ENCODE measurements around the gene SPATS1.

SPATS1 gene

GRCh38 chr6:44387346-44388134 is 45.1 kb downstream of the SPATS1 start, which contains the start of gene CDC5L:
TSS of gene CDC5L (plus strand) at chr6:44387706. CDS start at chr6:44387824, 118 bp downstream.
- Histone ChIP-seq H3K9me3 (ENCODE audit: insufficient read depth, low read length, severe bottlenecking) (no peaks in the 10 kb centered on the region), H2AFZ (ENCODE audit: low read depth, low read length) (peak within 1 kb of the TSS; percentile 88), H3K4me3 (ENCODE audit: low read depth in 1 of 2, low read length in 2 of 2) (peak within 1 kb of the TSS; percentile 47 to 63), H3K27me3 (ENCODE audit: insufficient read depth, low read length, poor library complexity) (no peaks in the 10 kb centered on the region), H4K20me1 (ENCODE audit: insufficient read depth, low read length) (peaks cover 31% of the 10 kb centered on the region), H3K79me2 (ENCODE audit: insufficient read depth, low read length) (peaks cover 46% of the 10 kb centered on the region), H3K4me2 (ENCODE audit: insufficient read depth, low read length) (peak within 1 kb of the TSS; percentile 83), H3K4me1 (ENCODE audit: insufficient read depth, low read length) (peaks cover 32% of the 10 kb centered on the region), H3K27ac (ENCODE audit: low read length) (peak within 1 kb of the TSS; percentile 99), H3K36me3 (ENCODE audit: insufficient read depth, low read length) (peaks cover 34% of the 10 kb centered on the region), H3K9ac (ENCODE audit: low read depth, low read length) (peak within 1 kb of the TSS; percentile 92)
- peak; percentile 92 for ATAC-seq (ENCODE audit: insufficient read depth, low read depth)
- DNase-seq: peak; percentile 98
- TF ChIP-seq EZH2 (IDR thresholded peaks at IDR 0.05; ENCODE audit: borderline replicate concordance, low read depth, low read length, severe bottlenecking): no peak
- TF ChIP-seq CTCF (IDR thresholded peaks at IDR 0.05; ENCODE audit: borderline replicate concordance, extremely low read depth, low read length, poor library complexity, severe bottlenecking): no peak

GRCh38 chr6:44388135-44388487 is 45.7 kb downstream of the SPATS1 start:
- peak overlapping the region; percentile 47 to 63 for H3K4me3 ChIP-seq (ENCODE audit: low read depth in 1 of 2, low read length in 2 of 2)
- DNase-seq: no peak
- no peak for TF ChIP-seq CTCF (IDR thresholded peaks at IDR 0.05; ENCODE audit: borderline replicate concordance, extremely low read depth, low read length, poor library complexity, severe bottlenecking)
- TF ChIP-seq EZH2 (IDR thresholded peaks at IDR 0.05; ENCODE audit: borderline replicate concordance, low read depth, low read length, severe bottlenecking): no peak
- peaks cover 38% of the 10 kb centered on the region for H3K36me3 ChIP-seq (ENCODE audit: insufficient read depth, low read length)
- H3K4me2 ChIP-seq (ENCODE audit: insufficient read depth, low read length): peak overlapping the region; percentile 83
- no peaks in the 10 kb centered on the region for H3K9me3 ChIP-seq (ENCODE audit: insufficient read depth, low read length, severe bottlenecking)
- H3K27me3 ChIP-seq (ENCODE audit: insufficient read depth, low read length, poor library complexity): no peaks in the 10 kb centered on the region
- peak overlapping the region; percentile 88 for H2AFZ ChIP-seq (ENCODE audit: low read depth, low read length)
- peak overlapping the region; percentile 99 for H3K27ac ChIP-seq (ENCODE audit: low read length)
- H4K20me1 ChIP-seq (ENCODE audit: insufficient read depth, low read length): peaks cover 31% of the 10 kb centered on the region
- peaks cover 32% of the 10 kb centered on the region for H3K4me1 ChIP-seq (ENCODE audit: insufficient read depth, low read length)
- peak; percentile 1; the same call in 2 of the 3 replicates for ATAC-seq (ENCODE audit: insufficient read depth, low read depth)
- H3K79me2 ChIP-seq (ENCODE audit: insufficient read depth, low read length): peaks cover 49% of the 10 kb centered on the region
- H3K9ac ChIP-seq (ENCODE audit: low read depth, low read length): peak overlapping the region; percentile 92

DNA sequence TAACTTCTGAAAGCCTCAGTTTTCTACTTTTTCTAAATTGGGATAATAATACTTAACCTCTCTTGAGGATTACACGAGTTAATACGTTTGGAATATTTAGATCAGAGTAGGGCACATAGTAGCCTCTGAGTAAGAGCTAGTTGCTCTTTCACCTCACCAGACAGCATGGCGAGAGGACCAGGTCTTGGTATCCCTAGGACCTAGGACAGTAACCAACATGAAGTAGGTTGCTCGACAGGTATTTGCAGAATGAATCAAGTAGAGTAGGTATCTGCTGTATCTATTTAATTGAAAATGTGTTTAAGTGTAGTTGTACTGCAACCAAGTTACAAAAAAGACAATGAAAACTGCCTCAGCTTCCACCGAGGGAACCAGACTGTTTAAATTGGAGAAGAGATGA is 46.4 kb downstream of the SPATS1 start:
- peaks cover 57% of the 10 kb centered on the region for H3K79me2 ChIP-seq (ENCODE audit: insufficient read depth, low read length)
- peak overlapping the region; percentile 83 for H3K4me2 ChIP-seq (ENCODE audit: insufficient read depth, low read length)
- H3K9me3 ChIP-seq (ENCODE audit: insufficient read depth, low read length, severe bottlenecking): no peaks in the 10 kb centered on the region
- peaks cover 35% of the 10 kb centered on the region for H4K20me1 ChIP-seq (ENCODE audit: insufficient read depth, low read length)
- peaks cover 46% of the 10 kb centered on the region for H3K36me3 ChIP-seq (ENCODE audit: insufficient read depth, low read length)
- ATAC-seq (ENCODE audit: insufficient read depth, low read depth) (no peak), DNase-seq (no peak)
- H3K27me3 ChIP-seq (ENCODE audit: insufficient read depth, low read length, poor library complexity): no peaks in the 10 kb centered on the region
- peak overlapping the region; percentile 92 for H3K9ac ChIP-seq (ENCODE audit: low read depth, low read length)
- H3K4me3 ChIP-seq (ENCODE audit: low read depth in 1 of 2, low read length in 2 of 2): peak overlapping the region; percentile 47 to 63; a peak in 3 of 4 replicates
- no peak overlapping the region for H2AFZ ChIP-seq (ENCODE audit: low read depth, low read length)
- H3K27ac ChIP-seq (ENCODE audit: low read length): peak overlapping the region; percentile 99; the same call in 1 of the 2 replicates
- peaks cover 32% of the 10 kb centered on the region for H3K4me1 ChIP-seq (ENCODE audit: insufficient read depth, low read length)
- TF ChIP-seq CTCF (IDR thresholded peaks at IDR 0.05; ENCODE audit: borderline replicate concordance, extremely low read depth, low read length, poor library complexity, severe bottlenecking) (no peak), EZH2 (IDR thresholded peaks at IDR 0.05; ENCODE audit: borderline replicate concordance, low read depth, low read length, severe bottlenecking) (no peak)

All from DND-41 (cell line).